Hepatocyte (in vitro differentiated cells): ENCODE data around the gene HLF.

ENCODE experiments used
- CTCF ChIP-seq: fragments of 200-600 bp; sonication (generic); IDR thresholded peaks from 2 replicates; pipeline ENCODE4 v1.5.1; 2016; ENCODE audit warnings: antibody characterized with exemption, mild to moderate bottlenecking; ENCODE audit not compliant: poor library complexity
- EZH2 ChIP-seq: fragments of 200-600 bp; sonication (generic); IDR thresholded peaks from 2 replicates; pipeline ENCODE4 v1.6.1; 2016; ENCODE audit warnings: antibody characterized with exemption, mild to moderate bottlenecking, borderline replicate concordance

GRCh38 chr17:55354010-55354409, 89.2 kb downstream of the HLF start:
- TF ChIP-seq EZH2 (no peak), CTCF (no peak)
